Left renal pelvis (tissue), 4 donors: ENCODE data around the gene ASPHD2. TPM values are rescaled to one million over a fixed set of nuclear protein-coding genes. Genes with fewer than 3 reads are reported as not detected.
A peak's percentile ranks its signal among the peaks of the same experiment; 100 is the strongest.

ENCODE experiments used
- DNase-seq, 4 donors: peaks; one replicate each; pipeline ENCODE4 v3.0.0-alpha.2; 2013; ENCODE audit warnings: low read depth in 4 of 4, low spot score in 3 of 4
- polyA plus RNA-seq, 4 donors: library from polyadenylated mRNA; unstranded; fragments of 120-200 nt; gene quantifications; one replicate each; pipeline ENCODE4 v1.2.1, GENCODE V29; 2013; ENCODE audit not compliant: insufficient read length in 4 of 4

ASPHD2 gene
- polyA plus RNA-seq, 4 donors = 1.6 to 4.1 (median 4.1) TPM

DNA sequence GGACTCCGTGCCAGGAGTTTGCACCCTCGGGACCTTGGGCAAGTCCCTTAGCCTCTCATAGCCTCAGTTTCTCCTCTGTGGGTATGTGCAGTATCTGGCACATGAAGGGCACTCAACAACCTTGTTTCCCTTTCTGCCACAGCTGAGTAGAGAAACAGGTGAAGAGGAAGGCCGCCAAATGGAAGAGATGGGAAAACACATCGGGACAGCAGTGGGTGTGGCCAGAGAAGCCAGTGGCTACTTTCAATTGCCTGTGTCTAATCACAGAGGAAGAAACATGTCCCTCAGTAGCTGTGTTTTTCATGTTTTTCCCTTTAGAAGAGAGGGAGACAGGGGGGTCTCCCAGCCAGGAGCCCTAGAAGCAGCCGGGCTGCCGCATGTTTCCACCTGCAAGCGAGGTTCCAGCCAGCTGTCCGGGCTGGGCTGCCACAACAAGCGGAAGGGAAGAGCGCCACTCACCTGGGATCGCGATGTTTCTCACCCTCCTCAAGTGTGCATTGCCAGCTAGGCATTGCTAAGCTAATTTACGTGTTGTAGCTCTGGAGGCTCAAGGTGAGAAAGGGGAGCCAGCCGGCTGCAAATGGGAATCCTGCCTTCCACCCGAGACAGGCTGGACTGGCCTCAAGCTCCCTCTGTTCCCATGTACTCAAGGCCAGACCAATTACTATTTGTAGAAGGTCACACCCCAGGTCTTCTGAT is 16.7 kb downstream of the ASPHD2 start:
- no peak for DNase-seq

DNA sequence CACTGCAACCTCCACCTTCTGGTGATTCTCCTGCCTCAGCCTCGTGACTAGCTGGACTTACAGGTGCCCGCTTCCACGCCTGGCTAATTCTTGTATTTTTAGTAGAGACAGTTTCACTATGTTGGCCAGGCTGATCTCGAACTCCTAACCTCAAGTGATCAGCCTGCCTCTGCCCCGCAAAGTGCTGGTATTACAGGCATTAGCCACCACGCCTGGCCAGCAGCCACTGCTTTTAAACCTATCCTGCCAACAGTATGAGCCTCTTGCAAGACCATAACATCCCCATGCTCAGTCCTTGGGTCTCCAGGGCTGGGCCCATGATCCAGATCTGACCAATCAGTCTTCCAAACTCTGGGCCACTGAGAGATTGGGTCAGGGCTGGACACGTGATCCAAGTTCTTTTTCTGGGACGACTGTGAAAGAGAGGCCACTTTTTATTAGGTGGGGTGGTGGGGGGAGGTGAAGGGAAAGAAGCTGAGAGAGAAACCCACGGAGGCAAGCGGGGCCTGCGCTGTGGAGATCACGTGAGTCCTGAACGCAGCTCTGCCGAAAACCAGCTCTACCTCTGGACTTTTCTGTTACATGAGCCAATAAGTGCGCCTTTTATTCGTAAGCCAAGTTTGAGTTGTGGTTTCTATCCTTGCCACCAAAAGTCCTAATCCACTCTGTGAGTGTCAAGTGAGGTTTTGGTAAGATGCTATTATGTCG is 17.9 kb downstream of the ASPHD2 start:
- DNase-seq = no peak

DNA sequence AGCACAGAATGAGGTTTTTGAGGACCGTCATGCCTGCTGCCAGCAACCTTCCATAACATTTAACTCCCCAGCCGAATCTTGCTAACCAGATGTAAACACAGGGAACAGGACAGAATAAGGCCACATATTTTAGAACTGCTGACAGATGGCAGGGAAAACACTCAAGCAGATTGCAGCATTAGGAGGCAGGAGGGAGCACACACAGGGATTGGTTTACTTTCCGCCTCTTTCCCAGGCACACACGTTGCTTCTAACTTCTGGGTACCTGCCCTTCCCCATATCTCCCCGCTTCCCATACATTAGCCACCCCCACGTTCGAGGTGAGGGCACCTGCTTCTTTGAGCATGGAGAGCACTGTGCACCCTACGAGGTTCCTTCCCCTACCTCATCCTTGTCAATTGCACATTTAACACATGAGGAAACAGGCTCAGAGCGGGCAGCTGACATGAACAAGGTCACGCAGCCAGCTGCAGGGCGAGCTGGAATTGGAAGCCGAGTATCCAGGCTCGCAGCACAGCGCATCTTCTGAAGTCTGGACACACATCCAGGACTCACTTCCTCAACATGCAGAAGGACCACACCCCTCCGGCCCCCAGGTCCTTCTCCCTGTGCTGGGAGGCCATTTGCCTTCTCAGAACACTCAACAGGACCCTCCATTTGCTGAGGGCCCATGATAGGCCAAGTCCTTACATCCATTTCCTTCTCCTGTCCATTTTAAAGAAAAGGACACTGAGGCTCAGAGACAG is 18.7 kb downstream of the ASPHD2 start:
- no peak for DNase-seq

DNA sequence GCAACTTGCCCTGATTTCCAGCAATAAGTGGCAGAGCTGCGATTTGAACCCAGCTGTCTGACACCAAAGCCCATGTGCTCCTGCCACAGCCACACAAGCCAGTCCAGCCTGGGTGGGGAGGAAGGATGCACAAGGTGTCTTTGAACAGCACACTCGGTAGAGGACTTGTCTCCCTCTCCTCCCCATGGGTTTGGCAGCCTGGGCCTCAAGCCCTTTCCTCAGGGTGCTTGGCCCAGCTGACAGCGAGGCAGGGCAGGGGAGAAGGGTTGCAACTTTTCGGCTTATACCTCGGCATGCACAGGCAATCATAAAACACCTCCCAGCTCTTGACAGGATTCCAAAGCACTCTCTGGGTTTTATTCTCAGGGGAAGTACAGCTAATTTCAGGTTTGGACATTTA is 19.3 kb downstream of the ASPHD2 start:
- DNase-seq = no peak

DNA sequence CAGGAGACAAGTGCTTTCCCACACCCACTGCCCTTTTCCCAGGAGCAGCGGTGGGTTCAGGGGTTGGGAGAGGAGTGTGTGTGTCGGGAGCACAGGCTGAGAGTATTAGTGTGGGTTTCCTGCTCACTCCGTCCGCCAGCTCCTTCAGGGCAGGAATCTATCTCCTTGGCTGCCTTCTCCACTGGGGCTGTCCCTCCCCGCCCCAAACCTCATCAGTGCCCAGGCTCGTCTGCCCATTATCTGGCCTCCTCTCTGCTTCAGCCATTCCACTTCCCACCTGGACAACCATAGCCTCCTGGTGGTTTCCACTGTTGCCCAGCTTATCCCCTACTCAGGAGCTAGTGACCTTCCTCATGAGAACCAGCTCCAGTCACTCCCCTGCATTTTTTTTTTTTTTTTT is 19.9 kb downstream of the ASPHD2 start:
- no peak for DNase-seq

DNA sequence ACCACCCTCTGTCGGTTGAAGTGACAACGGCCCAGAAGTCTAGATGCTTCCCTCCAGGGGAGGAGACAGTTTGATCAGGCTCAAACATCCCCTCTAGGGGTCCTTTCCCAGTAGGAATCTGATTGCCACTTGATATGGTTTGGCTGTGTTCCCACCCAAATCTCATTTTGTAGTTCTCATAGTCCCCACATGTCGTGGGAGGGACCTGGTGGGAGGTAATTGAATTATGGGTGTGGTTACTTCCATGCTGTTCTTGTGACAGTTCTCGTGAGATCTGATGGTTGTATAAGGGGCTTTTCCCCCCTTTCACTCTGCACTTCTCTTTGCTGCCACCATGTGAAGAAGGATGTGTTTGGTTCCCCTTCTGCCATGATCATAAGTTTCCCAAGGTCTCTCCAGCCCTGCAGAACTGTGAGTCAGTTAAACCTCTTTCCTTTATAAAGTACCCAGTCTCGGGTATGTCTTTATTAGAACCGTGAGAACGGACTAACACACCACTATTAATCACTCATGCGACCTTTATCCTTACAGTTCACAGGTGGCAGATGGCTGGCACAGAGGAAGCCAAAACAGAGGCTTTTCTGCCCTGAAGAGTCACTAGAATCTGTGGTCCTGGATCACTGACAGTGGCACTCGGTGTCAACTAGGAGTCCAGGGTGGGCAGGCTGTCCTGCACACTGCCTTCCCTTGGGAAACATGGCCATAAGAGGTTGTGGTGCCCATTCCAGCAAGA is 21.6 kb downstream of the ASPHD2 start:
- DNase-seq = no peak

DNA sequence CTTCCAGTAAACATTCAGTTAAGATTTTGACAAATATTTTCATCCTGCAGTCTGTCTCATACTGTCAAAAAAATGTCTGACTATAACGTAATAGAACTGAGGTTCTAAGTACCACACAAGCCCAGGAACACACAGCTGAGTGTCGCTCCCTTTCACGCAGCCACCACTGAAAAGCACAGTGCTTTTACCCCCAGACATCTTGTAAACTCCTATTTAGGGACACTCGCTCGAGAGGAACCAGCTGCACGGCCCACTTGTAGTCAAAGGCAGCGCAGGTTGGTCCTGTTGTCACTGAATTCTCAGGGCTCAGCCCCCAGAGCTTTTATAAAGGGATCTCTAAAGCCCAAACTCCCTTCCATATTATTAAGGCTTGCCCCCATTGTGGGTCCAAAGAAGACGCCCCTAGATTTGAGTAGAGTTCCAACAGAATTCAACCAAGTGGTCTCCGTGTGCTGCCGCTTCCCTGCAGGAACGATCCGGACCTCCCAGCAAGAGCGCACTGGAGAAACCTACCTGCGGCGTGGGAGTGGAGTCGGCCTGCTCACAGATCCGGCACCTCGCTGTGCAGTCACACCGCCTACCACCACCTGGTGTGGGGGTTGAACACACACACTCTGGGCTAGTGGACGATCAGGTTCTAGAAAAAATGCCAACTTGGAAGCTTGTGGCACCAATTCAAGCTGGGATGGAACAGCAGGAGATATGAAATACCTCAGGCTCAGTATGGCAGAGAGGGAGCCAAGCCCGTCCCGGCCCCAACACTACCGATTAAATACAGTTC is 23.4 kb downstream of the ASPHD2 start:
- no peak for DNase-seq

DNA sequence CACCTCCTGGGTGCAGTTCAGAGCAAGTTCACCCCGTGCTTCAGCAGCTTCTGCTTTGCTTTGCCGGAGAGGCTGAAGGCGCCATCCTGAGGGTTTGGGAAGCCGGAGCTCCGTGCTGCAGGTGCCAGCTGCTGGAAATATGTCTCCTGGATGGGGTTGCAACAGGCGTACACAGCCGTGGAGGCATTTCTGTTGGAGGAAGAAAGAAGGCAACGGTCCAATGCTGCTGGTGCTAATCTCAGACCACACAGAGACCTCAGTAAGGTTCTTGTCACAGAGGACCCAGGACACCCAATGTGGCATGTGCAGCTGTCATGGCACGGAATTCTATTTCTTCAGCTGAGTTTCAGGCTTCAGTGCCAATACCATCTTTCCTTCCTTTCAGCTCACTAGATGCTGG is 24.2 kb downstream of the ASPHD2 start:
- no peak for DNase-seq

DNA sequence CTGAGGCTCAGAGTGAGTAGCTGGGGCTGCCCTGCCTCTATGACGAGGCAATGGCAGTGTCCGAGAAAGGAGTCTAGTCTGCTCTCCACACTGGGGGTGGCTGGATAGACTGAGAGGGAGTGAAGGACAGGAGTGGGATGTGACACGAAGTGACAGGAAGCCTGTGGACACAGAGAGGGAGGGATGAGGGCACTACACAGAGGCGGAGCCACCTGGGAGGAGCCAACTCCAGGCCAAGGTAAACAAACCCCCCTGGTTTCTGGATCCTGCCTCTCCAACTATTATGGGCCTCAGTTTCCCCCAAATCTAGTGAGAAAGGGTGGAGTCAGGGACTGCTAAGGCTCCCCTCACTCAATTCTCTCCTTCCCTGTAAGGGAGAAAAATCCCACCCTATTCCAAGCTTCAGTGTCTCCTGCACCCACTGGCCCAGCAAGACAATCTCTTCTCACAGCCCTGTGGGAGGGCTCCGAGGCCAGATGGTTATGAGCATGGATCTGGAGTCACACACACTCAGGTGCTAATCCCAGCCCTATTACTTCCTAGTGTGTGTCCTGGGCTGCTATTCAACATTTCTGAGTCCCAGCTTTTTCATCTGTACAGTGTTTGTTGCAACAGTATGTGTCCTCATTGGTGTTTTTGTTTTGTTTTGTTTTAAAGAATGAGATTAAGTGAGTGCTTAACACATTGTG is 24.9 kb downstream of the ASPHD2 start:
- no peak for DNase-seq

DNA sequence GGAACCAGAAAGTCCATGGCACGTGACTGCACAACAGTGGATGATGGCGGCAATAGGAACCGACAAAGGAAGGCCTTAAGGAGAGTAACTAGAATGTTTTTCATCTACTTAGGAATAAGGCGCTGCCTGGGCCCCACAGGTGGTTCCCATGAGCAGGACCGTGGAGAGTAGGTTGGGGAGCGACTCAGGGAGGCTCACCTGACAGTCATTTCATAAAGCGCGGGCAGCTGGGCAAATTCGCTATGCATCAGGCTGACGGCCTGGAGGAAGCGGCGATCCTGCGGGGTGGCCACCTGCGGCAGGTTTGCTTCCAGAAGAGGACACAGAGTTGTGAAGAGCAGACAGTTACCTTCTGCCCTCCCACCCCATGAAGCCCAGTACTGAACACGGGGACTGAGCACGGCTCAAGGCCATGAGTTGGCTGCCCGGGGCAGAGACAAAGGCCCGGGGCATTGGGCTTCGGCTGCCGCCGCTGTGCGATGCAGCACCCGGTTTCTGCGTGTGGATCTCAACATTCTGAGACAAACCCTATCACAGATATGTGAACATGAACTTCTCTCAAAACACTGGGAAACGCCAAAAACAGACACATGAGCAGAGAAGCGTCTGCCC is 28.7 kb downstream of the ASPHD2 start:
- no peak for DNase-seq

DNA sequence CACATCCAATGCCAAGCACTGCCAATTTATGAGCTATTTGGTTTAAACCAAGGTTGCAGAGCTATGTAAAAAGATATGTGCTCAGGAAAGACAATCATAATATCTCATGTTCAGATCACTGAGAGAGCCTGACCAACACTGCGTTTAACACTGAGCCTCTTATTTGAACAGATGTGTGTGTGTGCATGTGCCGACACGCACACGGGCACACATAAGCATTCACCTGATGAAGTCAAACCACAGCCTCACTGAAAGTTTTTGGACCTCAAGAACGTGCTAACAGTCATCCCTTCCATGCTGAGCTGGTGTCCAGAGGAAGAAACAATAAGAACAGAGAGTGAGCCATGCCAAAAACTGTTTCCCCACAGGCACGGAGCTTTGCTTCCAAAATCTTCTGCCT is 31.1 kb downstream of the ASPHD2 start:
- DNase-seq = no peak

DNA sequence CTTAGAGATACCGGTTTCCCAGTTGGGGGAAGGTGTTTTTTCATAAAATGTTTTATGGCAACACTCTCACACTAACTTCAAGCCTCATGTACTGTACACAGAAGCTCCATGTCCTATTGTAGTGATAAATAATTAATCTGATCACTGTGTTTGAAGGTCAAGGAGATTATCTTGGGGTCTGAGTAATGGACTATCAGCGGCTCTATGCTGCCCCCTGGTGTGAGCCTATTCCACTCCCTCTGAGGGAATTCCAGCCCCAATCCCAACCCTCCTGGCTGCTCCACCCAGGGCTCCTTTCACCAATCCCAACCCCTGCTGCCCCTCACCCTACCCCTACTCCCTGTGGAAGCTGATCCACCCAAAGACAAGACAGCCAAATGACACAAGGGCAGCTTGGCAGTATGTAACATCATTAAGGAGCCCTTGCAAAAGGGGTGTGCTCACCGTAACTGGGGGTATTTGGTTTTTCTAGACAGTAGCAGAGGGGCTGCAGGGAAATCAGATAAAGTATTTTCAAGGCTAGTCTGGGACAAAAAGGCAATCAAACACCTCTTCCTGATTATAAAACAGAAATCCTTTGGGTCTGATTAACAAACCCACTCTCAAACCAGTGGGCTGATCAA is 32.2 kb downstream of the ASPHD2 start:
- no peak for DNase-seq

DNA sequence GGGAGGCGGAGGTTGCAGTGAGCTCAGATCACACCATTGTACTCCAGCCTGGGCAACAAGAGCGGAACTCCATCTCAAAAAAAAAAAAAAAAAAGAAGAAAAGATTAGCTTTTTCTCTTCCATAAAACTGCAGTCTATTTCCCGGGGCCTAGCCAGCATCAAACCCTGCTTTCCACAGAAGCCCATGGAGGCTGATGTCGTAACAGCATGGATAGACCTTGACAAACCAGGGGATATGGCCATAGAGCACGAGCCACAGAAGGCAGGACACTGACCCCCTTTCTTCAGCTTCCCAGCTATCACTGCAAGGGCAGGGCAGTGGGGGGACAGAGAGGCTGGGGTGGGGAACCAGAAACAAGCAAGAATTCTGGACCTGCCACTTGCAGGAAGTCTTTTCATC is 33.0 kb downstream of the ASPHD2 start:
- DNase-seq = no peak

DNA sequence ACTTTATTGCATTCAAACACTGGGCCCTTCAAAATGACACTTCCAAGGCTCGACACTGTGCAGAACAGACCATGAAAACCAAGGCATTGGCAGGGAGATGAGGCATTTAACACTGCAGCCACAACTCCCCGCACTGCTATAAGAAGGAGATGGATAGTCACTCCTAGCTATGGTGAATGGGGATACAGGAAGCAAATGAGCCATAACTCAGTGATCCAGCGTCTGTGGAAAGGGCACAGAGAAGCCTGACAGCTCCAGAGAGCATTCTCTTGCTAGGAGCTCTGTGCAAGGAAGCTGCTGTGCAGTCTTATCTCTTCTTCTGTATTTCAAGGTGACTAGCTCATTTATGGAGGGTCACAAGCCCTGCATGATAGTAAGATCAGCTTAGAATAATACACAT is 33.6 kb downstream of the ASPHD2 start:
- no peak for DNase-seq

DNA sequence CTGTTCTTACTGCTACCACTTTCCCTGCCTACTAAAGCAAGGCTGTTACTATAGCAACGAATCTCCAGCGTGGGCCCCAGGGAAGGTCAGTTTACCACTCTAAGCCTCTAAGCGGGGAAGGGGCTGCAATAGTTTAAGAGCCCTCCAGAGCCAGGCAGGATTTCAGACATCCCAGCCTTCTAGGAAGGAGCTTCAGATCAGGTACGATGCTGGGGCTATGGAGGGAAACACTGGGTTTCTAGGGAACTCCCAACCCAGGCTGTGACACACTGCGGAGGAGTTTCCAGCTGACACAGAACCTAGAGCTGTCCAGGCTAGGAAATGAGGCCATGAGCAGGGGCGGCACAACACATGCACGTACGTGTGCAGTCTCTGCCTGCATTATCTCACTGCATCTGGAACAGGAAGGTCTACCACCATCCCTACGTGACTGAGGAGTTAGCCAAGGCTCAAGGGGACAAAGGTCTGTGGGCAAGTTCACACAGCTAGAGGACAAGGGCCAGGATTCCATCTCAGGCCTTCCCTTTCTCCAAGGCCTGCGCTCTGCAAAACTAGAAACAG is 34.1 kb downstream of the ASPHD2 start:
- DNase-seq = peak in 2 of 4 donors; percentile 38 to 46

DNA sequence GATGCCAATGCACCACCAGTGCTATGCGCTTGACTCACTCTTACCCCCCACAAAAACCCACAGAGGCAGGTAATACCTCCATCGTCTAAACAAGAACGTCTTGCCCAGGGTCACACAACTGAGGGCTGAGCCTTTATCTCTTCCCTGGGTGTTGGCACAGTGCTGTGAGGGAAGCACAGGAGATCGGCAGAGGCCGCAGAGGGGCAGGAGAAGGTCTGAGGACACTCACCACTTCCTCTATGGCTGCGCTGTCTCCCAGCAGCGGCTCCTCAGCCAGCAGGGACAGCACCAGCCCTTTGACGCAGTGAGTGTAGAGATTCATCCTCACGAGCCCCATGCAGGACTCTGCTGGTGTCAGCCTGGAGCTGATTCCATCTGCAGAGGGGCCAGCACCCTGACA is 34.6 kb downstream of the ASPHD2 start:
- no peak for DNase-seq

DNA sequence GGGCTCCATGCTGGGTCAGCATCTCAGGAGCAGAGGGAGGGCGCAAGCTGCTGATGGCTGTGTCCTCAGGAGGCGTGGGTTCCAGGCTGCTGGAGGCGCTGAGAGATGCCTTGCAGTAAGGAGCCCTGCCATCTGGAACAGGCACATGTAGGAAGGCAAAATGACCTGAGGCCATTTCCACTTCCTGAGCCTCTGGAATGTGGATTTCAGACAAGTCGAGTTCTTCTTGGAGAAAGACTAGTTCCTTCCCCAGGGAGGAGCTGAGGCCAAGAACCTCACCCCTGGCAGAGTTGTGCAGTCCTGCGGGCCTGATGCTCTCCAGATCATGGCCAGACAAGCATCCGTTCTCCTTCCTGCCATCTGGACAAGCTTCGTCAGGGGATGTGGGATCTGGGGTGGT is 35.3 kb downstream of the ASPHD2 start:
- DNase-seq = no peak

DNA sequence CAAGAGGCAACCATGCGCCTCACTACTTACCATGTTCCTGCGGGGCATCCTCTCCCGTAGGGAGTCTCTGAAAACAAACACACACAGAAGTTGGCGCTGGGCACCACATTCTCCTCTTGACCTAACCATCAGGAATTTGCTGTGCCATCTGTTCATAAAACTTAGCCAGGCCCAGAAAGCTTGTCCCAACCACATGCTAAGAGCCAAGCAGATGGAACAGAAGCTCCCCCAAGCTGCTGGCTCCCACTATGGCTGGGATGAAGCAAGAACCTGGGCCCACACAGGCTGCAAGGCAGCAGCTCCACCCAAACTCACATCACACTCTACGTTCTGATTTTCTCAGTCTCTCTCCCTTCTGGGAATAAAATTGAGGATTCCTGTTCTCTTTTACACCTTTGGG is 37.1 kb downstream of the ASPHD2 start:
- no peak for DNase-seq

DNA sequence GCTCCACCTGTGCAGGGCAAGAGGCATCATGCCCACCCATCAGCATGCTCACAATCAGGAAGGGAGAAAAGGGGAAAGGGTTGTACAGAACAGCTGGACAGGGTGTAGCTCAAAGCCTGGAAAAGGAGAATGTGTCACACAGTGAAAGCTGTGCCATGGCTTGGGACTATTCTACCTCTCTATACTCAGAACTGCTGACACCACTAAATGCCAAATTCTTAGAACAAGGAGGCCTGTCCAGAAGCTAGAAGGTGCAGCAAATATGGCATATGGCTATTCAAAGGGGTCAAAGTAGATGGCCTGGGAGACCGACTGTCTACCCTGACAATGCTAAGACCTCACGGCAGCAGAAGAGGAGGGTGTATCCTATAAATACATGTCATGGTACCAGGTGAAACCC is 41.7 kb downstream of the ASPHD2 start:
- no peak for DNase-seq
